HG02973 (cell line): ENCODE results near the gene KSR2.

Experiments used
- ATAC-seq: cut with Tn5 transposase; IDR thresholded peaks from one replicate; pipeline ENCODE4 v1.9.1; 2021; ENCODE audit warnings: moderate library complexity; ENCODE audit not compliant: unreplicated experiment

KSR2 gene

GRCh38 chr12:117968151-117968789, 520 bp downstream of the KSR2 start:
- no peak for ATAC-seq

DNA sequence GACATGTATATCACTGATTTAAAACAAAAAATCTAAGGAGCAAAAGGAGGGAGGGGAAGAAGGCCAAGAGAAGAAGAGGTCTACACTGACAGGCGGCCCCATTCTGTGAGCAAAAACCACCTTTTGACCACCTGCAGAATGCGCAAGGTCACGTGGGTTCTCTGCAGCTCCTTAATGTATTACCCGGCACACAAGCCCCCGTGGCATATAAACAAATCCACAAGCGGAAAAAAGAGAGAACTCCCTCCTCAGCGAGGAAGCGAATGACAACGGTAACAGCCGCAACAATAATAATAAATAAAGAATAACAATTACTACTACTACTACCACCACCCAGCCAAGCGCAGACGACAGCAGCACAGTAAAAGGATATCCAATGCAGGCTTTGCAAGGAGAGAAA, 1.3 kb downstream of the KSR2 start:
- ATAC-seq = no peak

DNA sequence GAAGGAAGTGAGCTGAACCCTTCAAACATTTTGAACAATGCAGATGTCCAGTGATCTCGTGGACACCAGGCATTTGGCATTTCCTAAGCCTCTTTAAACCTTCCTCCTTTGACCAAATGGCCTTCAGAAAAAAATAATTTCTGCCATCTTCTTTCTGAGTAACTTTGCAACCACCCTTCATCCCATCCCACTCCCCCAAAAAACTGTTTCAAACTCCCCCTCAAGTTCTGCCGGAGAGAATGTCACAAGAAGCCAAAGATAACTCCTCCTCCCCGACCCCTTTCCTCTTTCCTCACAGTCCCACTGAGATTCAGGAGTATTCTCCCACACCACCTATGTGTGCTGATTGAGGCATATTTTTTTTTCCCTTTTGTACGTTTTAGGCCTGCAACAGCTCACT, 1.7 kb downstream of the KSR2 start:
- no peak for ATAC-seq

GRCh38 chr12:117966511-117966910, 2.3 kb downstream of the KSR2 start:
- no peak for ATAC-seq

DNA sequence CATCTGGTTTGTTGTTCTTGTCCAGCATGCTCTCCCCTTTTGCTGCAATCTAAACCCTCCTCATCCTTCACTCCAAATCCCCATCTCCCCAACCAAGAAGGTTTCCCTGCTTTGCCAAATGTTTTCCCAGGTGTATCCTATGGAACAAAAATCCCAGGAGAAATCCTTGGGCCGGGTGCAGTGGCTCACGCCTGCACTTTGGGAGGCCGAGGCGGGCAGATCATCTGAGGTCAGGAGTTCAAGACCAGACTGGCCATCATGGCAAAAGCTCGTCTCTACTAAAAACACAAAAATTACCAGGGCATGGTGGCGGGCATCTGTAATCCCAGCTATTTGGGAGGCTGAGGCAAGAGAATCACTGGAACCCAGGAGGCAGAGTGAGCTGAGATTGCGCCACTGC, 5.0 kb downstream of the KSR2 start:
- no peak for ATAC-seq

- ATAC-seq = no peak
Measured at GRCh38 chr12:117936722-117937484, 31.9 kb downstream of the KSR2 start.

GRCh38 chr12:117933545-117933944, 35.2 kb downstream of the KSR2 start:
- ATAC-seq = no peak

DNA sequence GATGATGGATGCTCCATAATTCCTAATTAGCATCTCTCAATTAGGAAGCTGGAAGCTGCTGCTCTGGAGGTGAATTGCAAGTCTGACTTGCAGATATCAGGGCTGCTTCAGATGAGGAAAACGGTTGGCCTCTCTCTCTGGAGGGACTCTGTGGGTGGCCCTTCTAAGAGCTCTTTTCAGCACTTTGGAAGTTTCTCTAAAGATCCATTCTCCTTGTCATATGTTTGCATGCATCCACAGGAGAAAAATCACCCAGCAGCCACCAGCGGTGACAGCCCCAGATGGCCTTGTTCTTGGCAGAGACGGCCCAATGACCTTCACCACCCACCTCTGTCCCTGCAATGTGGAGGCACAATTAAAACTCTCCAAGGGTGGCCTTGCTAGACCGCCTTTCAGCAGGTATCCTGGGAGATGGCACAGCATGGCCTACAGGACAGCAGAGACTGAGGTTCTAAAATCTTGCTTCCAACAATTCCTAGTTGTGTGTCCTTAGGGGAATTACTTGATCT, 42.3 kb downstream of the KSR2 start:
- no peak for ATAC-seq

DNA sequence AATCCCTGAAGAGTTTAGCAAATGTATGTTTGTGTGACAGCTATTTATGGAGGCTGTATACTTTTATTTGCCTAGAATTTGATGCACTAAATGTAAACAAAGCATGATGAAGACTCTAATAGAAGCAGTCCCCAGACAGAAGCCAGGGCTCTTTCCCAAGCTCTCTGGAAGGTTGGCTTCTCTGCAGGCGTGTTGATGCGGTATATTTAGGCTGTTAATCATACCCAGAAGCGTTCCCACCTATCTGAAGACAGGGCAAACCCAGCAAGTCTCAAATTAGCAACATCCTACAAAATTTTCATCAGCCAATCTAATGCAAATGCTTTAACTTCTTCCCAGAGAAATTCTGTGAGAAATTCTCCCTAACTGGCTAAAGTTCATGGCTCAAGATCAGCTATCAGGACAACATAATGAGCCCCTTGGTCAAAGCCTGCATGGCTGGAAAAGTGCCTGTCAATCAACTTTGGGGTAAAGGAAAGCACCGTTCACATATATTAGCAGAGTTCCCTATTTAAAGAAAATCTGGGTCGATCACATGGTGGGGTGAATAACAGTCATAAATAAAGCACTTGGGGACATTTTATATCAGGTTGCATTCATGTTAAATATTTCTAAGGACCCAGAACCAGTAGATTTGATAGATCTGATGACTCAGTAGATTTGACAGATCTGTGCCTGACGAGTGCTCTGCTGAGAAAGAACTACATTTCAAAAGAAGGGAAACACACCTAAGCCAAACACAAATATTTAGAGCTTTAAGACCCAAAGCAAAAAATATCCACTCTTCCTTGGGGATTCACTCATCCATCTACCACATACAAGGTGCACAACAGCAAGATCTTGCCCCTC, 46.6 kb downstream of the KSR2 start:
- no peak for ATAC-seq

- ATAC-seq = no peak
Measured at GRCh38 chr12:117919479-117919878, 49.3 kb downstream of the KSR2 start.

DNA sequence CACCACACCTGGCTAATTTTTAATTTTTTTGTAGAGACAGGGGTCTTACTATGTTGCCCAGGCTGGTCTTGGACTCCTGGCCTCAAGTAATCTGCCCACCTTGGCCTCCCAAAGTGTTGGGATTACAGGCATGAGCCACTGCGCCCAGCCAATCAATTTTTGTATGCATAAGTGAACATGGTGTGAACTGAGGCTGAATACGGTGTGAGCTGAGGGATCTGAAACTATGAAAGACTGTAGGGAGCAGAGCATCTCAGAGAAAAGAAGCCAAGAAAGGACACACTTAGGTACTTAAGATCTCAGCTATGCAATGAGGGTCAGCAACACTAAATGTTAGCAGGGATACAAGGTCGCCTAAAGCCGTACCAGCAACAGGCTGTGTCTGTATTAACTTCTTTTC, 54.1 kb downstream of the KSR2 start:
- no peak for ATAC-seq

DNA sequence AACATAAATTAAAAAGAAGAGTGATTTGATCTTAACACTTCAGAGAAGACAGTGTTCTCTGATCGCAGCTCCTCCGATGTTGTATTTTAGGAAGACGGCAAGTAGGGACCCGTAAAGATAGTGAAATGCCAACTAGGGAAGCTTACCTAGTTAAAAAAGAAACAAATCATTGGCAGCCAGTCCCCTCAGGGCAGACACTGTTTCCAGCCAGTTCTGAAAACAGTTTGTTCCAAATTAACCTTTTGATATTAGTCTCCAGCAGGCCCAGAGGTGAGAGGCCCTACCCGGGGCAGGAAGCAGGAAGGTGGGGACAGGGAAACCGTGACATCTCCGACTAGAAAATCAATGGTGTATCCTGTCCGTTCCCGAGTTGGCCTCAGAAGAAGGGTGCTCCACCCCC, 56.0 kb downstream of the KSR2 start:
- no peak for ATAC-seq

GRCh38 chr12:117908411-117908810, 60.4 kb downstream of the KSR2 start:
- ATAC-seq = no peak

- ATAC-seq = no peak
Measured at GRCh38 chr12:117907108-117907689, 61.6 kb downstream of the KSR2 start.

DNA sequence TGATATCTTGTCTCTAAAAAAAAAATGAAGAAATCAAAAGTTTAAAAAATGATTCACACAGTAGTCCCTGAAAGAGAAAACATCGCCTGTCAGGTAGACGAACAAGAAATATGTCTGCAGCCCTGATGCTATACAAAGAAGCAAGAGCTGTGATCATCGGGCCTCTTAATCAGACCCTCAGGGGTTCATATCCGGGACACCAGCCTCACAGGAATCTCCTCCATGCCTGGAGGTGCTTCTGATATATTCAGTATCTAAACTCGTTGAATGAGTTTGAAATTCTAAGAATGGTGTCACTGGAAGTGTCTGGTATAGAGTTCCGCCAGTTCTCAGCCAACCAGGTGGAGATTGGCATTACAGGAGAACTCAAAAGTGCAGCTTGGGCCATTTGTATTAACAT, 64.7 kb downstream of the KSR2 start:
- ATAC-seq = no peak

DNA sequence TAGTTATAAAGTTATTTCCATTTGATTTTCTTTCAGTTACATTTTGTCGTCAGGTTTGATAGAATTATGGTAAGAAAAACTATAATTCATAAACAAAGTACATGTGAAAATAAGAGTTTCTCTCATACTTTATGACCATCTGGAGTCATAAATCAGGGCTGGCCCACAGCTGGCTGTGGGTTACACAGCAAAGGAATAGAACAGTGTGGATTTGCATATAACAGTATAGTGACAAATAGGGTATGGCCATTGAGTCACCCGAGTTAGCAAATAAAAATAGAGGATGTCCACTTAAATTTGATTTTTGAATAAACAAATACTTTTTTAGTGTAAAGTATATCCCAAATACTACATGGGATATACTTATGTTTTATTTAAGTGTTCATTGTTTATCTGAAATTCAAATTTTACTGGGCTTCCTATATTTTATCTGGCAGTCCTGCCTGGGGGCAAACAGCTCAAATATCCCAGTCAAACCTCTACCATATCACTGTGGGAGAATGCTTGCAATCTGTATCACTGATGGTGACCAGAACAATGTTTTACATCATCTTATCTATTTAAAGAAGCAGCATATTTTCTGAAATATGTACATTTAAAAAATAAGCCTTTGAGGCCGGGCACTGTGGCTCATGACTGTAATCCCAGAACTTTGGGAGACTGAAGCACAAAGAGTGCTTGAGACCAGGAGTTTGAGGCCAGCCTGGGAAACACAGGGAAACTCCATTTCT, 65.5 kb downstream of the KSR2 start:
- ATAC-seq = no peak

DNA sequence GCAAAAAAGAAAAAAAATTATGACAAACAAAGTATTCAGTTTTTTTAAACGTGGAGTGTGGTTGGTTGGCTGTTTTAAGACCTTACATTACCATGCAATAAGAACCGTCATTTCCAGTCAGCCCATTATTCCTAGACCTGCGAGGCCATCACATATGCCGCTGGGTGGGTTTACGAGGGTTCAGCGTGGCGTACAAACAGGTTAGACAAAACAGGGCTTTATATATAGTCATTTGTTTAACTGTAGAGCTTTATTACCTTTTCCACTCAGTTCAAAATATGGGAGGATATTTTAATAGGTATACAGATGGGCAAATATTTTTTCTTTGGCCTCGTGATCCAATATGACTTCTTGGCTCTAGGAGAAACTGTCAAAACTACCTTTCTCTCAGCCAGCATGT, 67.2 kb downstream of the KSR2 start:
- no peak for ATAC-seq

DNA sequence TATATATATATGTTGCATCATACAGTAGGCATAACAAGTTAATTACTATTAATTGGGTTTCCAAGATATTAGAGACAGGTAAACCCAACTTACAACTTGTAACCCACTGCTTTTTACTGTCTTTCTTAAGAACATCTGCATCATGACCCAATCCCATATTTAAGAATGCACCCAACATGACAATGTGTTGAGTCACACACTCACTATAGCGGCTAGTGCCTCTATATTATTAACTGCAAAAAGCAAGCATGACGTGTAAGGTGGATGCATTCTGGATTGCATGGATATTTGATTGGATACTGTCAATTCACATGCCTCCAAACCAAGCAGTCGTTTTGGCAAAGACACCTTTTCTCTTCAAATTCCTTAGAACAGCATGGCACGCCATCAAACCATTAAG, 68.2 kb downstream of the KSR2 start:
- no peak for ATAC-seq

GRCh38 chr12:117897372-117898161, 71.2 kb downstream of the KSR2 start:
- ATAC-seq = no peak

- no peak for ATAC-seq
Measured at GRCh38 chr12:117896009-117896408, 72.8 kb downstream of the KSR2 start.
